Breast epithelium (tissue), 3 donors: Measurements from ENCODE around the gene PTPN9.
"Not testable (repeated sequence)": the region's sequence is repeated elsewhere in the genome, so short reads cannot be mapped to it uniquely, and the experiment has no call there.

Source experiments
- CTCF ChIP-seq, 3 donors: fragments of 450-650 bp; IDR thresholded peaks; one replicate each; pipeline ENCODE4 v1.5.1; 2016 to 2017; ENCODE audit warnings: antibody characterized with exemption in 3 of 3, mild to moderate bottlenecking in 3 of 3, moderate library complexity in 3 of 3
- POLR2AphosphoS5 ChIP-seq, 3 donors: sonication (generic); formaldehyde crosslinking; IDR thresholded peaks; one replicate each; pipeline ENCODE4 v1.6.1; 2017; ENCODE audit warnings: antibody characterized with exemption in 3 of 3

- not testable (repeated sequence) for TF ChIP-seq CTCF, POLR2AphosphoS5 (IDR thresholded peaks at IDR 0.05)
These were observed 98.7 kb downstream of the PTPN9 start for GRCh38 chr15:75480463-75480862.
